Gastrocnemius medialis (tissue), 4 donors: Measurements from ENCODE around the gene AGAP9.
"Not testable (repeated sequence)": the region's sequence is repeated elsewhere in the genome, so short reads cannot be mapped to it uniquely, and the experiment has no call there.

ENCODE experiments used
- POLR2A ChIP-seq, 2 donors: fragments of 450-650 bp; IDR thresholded peaks; one replicate each; pipeline ENCODE4 v1.6.1; 2017; ENCODE audit warnings: antibody characterized with exemption in 2 of 2, mild to moderate bottlenecking in 2 of 2, moderate library complexity in 2 of 2
- TF ChIP-seq, protein P1 (sequence below), 5 experiments: fragments of 450-650 bp in 3 of 5; fragments of 200-600 bp in 2 of 5; sonication (generic) in 2 of 5; IDR thresholded peaks in 4 of 5; conservative IDR thresholded peaks in 1 of 5; 1 replicate in 4 of 5; 2 replicates in 1 of 5; pipeline ENCODE4 v1.5.1; 2016 to 2019; ENCODE audit warnings: antibody characterized with exemption in 5 of 5, mild to moderate bottlenecking in 3 of 5, moderate library complexity in 3 of 5

GRCh38 chr10:47478114-47478513, 45.3 kb downstream of the AGAP9 start:
- TF ChIP-seq, protein P1, sequence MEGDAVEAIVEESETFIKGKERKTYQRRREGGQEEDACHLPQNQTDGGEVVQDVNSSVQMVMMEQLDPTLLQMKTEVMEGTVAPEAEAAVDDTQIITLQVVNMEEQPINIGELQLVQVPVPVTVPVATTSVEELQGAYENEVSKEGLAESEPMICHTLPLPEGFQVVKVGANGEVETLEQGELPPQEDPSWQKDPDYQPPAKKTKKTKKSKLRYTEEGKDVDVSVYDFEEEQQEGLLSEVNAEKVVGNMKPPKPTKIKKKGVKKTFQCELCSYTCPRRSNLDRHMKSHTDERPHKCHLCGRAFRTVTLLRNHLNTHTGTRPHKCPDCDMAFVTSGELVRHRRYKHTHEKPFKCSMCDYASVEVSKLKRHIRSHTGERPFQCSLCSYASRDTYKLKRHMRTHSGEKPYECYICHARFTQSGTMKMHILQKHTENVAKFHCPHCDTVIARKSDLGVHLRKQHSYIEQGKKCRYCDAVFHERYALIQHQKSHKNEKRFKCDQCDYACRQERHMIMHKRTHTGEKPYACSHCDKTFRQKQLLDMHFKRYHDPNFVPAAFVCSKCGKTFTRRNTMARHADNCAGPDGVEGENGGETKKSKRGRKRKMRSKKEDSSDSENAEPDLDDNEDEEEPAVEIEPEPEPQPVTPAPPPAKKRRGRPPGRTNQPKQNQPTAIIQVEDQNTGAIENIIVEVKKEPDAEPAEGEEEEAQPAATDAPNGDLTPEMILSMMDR (IDR thresholded peaks at IDR 0.05 in 4 of 5, conservative IDR thresholded peaks at IDR 0.05 in 1 of 5): not testable (repeated sequence)
- TF ChIP-seq POLR2A (IDR thresholded peaks at IDR 0.05): not testable (repeated sequence)
